HepG2 (cell line): ENCODE results near the gene IPO13. TPM values are rescaled to one million over a fixed set of nuclear protein-coding genes. Genes with fewer than 3 reads are reported as not detected.

Experiments
- ATAC-seq: fragments of 200-7000 bp; cut with Tn5 transposase; 3 replicates; pipeline ENCODE4 v1.9.1; 2020; ENCODE audit warnings: mild to moderate bottlenecking, moderate library complexity
- BruUV-seq: library from RNA; stranded (reverse); fragments of 400-500 nt; replicated peaks from 2 replicates; lab custom pipeline; 2021; lab: Mats Ljungman, UMichigan
- CTCF ChIA-PET: fragments of 300-600 bp; formaldehyde crosslinking; extraction: SDS; loops from one replicate; lab custom pipeline; 2021; ENCODE audit warnings: low total read pairs, inconsistent platforms, low intra/inter-chr PET ratio; lab: Yijun Ruan, JAX
- POLR2A ChIA-PET: fragments of 350-600 bp; sonication (Branson Sonifier 250); formaldehyde crosslinking; loops from one replicate; lab custom pipeline; 2020; ENCODE audit warnings: antibody characterized with exemption, inconsistent platforms; lab: Yijun Ruan, JAX
- DNase-seq: peaks from one replicate; pipeline ENCODE4 v3.0.0-alpha.2; 2015; ENCODE audit warnings: low spot score
- FAIRE-seq: peaks from 3 replicates; lab custom pipeline; 2011; peaks lifted over from hg19 to GRCh38; lab: Jason Lieb, UNC
- H2AFZ ChIP-seq: one replicate; pipeline ENCODE4 v1.6.1; 2011; ENCODE audit warnings: low read length, inconsistent platforms
- H3K27ac ChIP-seq: fragments of 300-600 bp; 3 replicates; pipeline ENCODE4 v1.8.0; 2011; ENCODE audit warnings: mixed run types, mild to moderate bottlenecking, mixed read lengths, low read length, inconsistent platforms; ENCODE audit not compliant: insufficient read depth; ENCODE audit errors: extremely low read length
- H3K27me3 ChIP-seq, 2 experiments: fragments of 200-600 bp in 1 of 2; 2 replicates in 1 of 2; 3 replicates in 1 of 2; pipeline versions ENCODE4 v1.6.0 to v1.8.0; 2011; ENCODE audit warnings: low read length in 2 of 2, mild to moderate bottlenecking in 2 of 2, moderate library complexity in 2 of 2, inconsistent platforms in 1 of 2; ENCODE audit not compliant: insufficient read depth in 2 of 2, control insufficient read depth in 1 of 2
- H3K36me3 ChIP-seq, 2 experiments: fragments of 200-600 bp in 1 of 2; replicated peaks in 1 of 2; 2 replicates in 1 of 2; 3 replicates in 1 of 2; pipeline versions ENCODE4 v1.5.1 to v1.8.0; 2011; ENCODE audit warnings: low read length in 2 of 2, inconsistent platforms in 1 of 2; ENCODE audit not compliant: insufficient read depth in 2 of 2, control insufficient read depth in 1 of 2
- H3K4me1 ChIP-seq: 2 replicates; pipeline ENCODE4 v1.5.1; 2012; ENCODE audit warnings: low read length, inconsistent platforms; ENCODE audit not compliant: insufficient read depth
- H3K4me2 ChIP-seq: 2 replicates; pipeline ENCODE4 v1.6.0; 2011; ENCODE audit warnings: low read depth, low read length, inconsistent platforms
- H3K4me3 ChIP-seq, 3 experiments: fragments of 200-600 bp in 1 of 3; sonication (generic), shearing (Covaris generic) in 1 of 3; replicated peaks in 1 of 3; 2 replicates each; pipeline ENCODE4 v1.5.1; 2011 to 2016; ENCODE audit warnings: low read length in 3 of 3, inconsistent platforms in 2 of 3, low read depth in 2 of 3, mild to moderate bottlenecking in 2 of 3, control low read depth in 1 of 3, mixed read lengths in 1 of 3; ENCODE audit not compliant: insufficient read depth in 1 of 3
- H3K79me2 ChIP-seq: one replicate; pipeline ENCODE4 v1.6.1; 2011; ENCODE audit warnings: low read length, inconsistent platforms; ENCODE audit not compliant: insufficient read depth
- H3K9ac ChIP-seq: 2 replicates; pipeline ENCODE4 v1.6.0; 2011; ENCODE audit warnings: mild to moderate bottlenecking, low read depth, low read length, inconsistent platforms; ENCODE audit not compliant: insufficient read depth
- H3K9me3 ChIP-seq: 2 replicates; pipeline ENCODE4 v1.5.1; 2012; ENCODE audit warnings: mild to moderate bottlenecking, low read length
- H4K20me1 ChIP-seq: 2 replicates; pipeline ENCODE4 v1.6.0; 2011; ENCODE audit warnings: inconsistent platforms, mild to moderate bottlenecking, low read length, moderate library complexity; ENCODE audit not compliant: insufficient read depth
- BCLAF1 ChIP-seq: fragments of 450-650 bp; IDR thresholded peaks from 2 replicates; pipeline ENCODE4 v1.6.1; 2017; ENCODE audit warnings: mild to moderate bottlenecking
- E2F5 ChIP-seq: sonication (generic); formaldehyde crosslinking; conservative IDR thresholded peaks from 2 replicates; pipeline ENCODE4 v1.4.0; 2020; ENCODE audit warnings: missing genetic modification reagents
- ETV5 ChIP-seq: IDR thresholded peaks from 2 replicates; pipeline ENCODE4 v1.6.1; 2018; ENCODE audit warnings: missing biosample characterization, missing genetic modification reagents, inconsistent platforms, borderline replicate concordance
- HIVEP1 ChIP-seq: sonication (generic); formaldehyde crosslinking; IDR thresholded peaks from 2 replicates; pipeline ENCODE4 v1.4.0; 2020; ENCODE audit warnings: mild to moderate bottlenecking, missing genetic modification reagents
- HOXA3 ChIP-seq: sonication (generic); formaldehyde crosslinking; IDR thresholded peaks from 2 replicates; pipeline ENCODE4 v1.5.0; 2020; ENCODE audit warnings: missing genetic modification reagents
- IRF2 ChIP-seq: IDR thresholded peaks from 2 replicates; pipeline ENCODE4 v1.6.1; 2018; ENCODE audit warnings: missing genetic modification reagents, missing compliant biosample characterization
- NFATC3 ChIP-seq: sonication (generic); formaldehyde crosslinking; IDR thresholded peaks from 2 replicates; pipeline ENCODE4 v1.5.1; 2020; ENCODE audit warnings: mild to moderate bottlenecking, missing genetic modification reagents
- NONO ChIP-seq, 2 experiments: fragments of 450-650 bp in 1 of 2; sonication (generic) in 1 of 2; formaldehyde crosslinking in 1 of 2; IDR thresholded peaks in 1 of 2; conservative IDR thresholded peaks in 1 of 2; 2 replicates each; pipeline versions ENCODE4 v1.6.1 to v1.8.0; 2017 to 2022; ENCODE audit warnings: mild to moderate bottlenecking in 1 of 2, missing genetic modification reagents in 1 of 2, moderate library complexity in 1 of 2
- NR2F1 ChIP-seq, 2 experiments: fragments of 450-650 bp in 1 of 2; formaldehyde crosslinking in 1 of 2; IDR thresholded peaks; 2 replicates each; pipeline versions ENCODE4 v1.5.0 to v1.6.1; 2016 to 2020; ENCODE audit warnings: mild to moderate bottlenecking in 1 of 2, missing compliant biosample characterization in 1 of 2, missing genetic modification reagents in 1 of 2, moderate library complexity in 1 of 2
- RBFOX2 ChIP-seq: fragments of 200-400 bp; formaldehyde crosslinking; IDR thresholded peaks from 2 replicates; pipeline ENCODE4 v1.6.1; 2017; ENCODE audit warnings: low read depth, mild to moderate bottlenecking, low read length
- RELA ChIP-seq: sonication (generic); formaldehyde crosslinking; IDR thresholded peaks from 2 replicates; pipeline ENCODE4 v1.4.0; 2020; ENCODE audit warnings: missing genetic modification reagents
- SMARCC2 ChIP-seq: fragments of 450-650 bp; IDR thresholded peaks from 2 replicates; pipeline ENCODE4 v1.6.1; 2017; ENCODE audit warnings: antibody characterized with exemption, mild to moderate bottlenecking
- ZFP36L1 ChIP-seq: sonication (generic); formaldehyde crosslinking; IDR thresholded peaks from 2 replicates; pipeline ENCODE4 v1.8.0; 2022; ENCODE audit warnings: mild to moderate bottlenecking, missing genetic modification reagents, moderate library complexity
- ZNF276 ChIP-seq: sonication (generic); formaldehyde crosslinking; IDR thresholded peaks from 2 replicates; pipeline ENCODE4 v1.4.0; 2020; ENCODE audit warnings: mild to moderate bottlenecking, low read depth, missing genetic modification reagents
- ZNF501 ChIP-seq: sonication (generic); formaldehyde crosslinking; IDR thresholded peaks from 2 replicates; pipeline ENCODE4 v1.5.1; 2020; ENCODE audit warnings: mild to moderate bottlenecking, moderate library complexity, missing genetic modification reagents
- ZNF740 ChIP-seq: sonication (generic); formaldehyde crosslinking; IDR thresholded peaks from 2 replicates; pipeline ENCODE4 v1.4.0; 2020; ENCODE audit warnings: missing genetic modification reagents
- ZNF841 ChIP-seq: sonication (generic); formaldehyde crosslinking; IDR thresholded peaks from 2 replicates; pipeline ENCODE4 v1.8.1; 2023; ENCODE audit warnings: missing genetic modification reagents, borderline replicate concordance
- ZSCAN9 ChIP-seq: IDR thresholded peaks from 2 replicates; pipeline ENCODE4 v1.6.1; 2016; ENCODE audit warnings: borderline replicate concordance
- WGBS: methylation state at CpG from one replicate; pipeline ENCODE4 v1.1.6; 2017; ENCODE audit warnings: low lambda C conversion rate; 5-methylcytosine and 5-hydroxymethylcytosine counted together
- in situ Hi-C: cut with HindIII; loops from 2 replicates; pipeline ENCODE4 v1.10.0; 2017; ENCODE audit warnings: low pct_unique_long_range_greater_than_20kb; ENCODE audit not compliant: extremely low pct_ligation_motif_present
- intact Hi-C: fragments of 100-400 bp; cut with micrococcal nuclease; formaldehyde crosslinking; loops from one replicate; pipeline ENCODE4 v1.10.0; 2022; ENCODE audit not compliant: unreplicated experiment
- polyA plus RNA-seq, 8 experiments: library from polyadenylated mRNA; depleted of rRNA in 3 of 8; stranded (reverse) in 7 of 8; unstranded in 1 of 8; fragments of >200 nt; fragmentation: Illumina TruSeq in 4 of 8; extraction: Trizol in 4 of 8; gene quantifications; 2 replicates each; pipeline versions ENCODE4 v1.2.1 to v1.2.3, GENCODE V29; 2011 to 2016; ENCODE audit warnings: low read depth in 4 of 8, missing spikeins in 1 of 8, mixed read lengths in 1 of 8; ENCODE audit not compliant: insufficient read depth in 1 of 8
- total RNA-seq, 5 experiments: library from RNA; depleted of rRNA; stranded (reverse); fragments of >200 nt; fragmentation: Illumina TruSeq; extraction: Trizol; gene quantifications; 2 replicates each; pipeline ENCODE4 v1.2.3, GENCODE V29; 2016; ENCODE audit warnings: low read depth in 1 of 5

Gene IPO13
- total and polyA plus RNA-seq, 2 of the 13 experiments (the other 11 are each of a cell fraction or from before 2014, with no cell fraction given), result 12.9 to 15.6 TPM

- TF ChIP-seq NR2F1 (CRISPR knock-in tag; IDR thresholded peaks at IDR 0.05) (no peak), RELA (CRISPR knock-in tag) (no peak), E2F5 (no peak), ZSCAN9 (CRISPR knock-in tag) (no peak), HOXA3 (no peak), ZNF841 (CRISPR knock-in tag) (no peak), ETV5 (CRISPR knock-in tag) (no peak), ZFP36L1 (CRISPR knock-in tag) (no peak), IRF2 (CRISPR knock-in tag) (no peak), ZNF501 (no peak), NONO (IDR thresholded peaks at IDR 0.05) (no peak), NONO (CRISPR knock-in tag; conservative IDR thresholded peaks at IDR 0.05) (no peak), NFATC3 (CRISPR knock-in tag) (no peak), RBFOX2 (peak; percentile 61), ZNF740 (CRISPR knock-in tag) (no peak)
Measured at GRCh38 chr1:43981135-43981491, 34.4 kb downstream of the IPO13 start (continued).

GRCh38 chr1:43981636-43982035 lies 34.9 kb downstream of the IPO13 start:
- no peak for ATAC-seq
- peaks cover 73% of the 10 kb centered on the region for H3K4me1 ChIP-seq
- no peak for DNase-seq
- H3K79me2 ChIP-seq, result peaks cover 39% of the 10 kb centered on the region
- H4K20me1 ChIP-seq, result no peaks in the 10 kb centered on the region
- in situ Hi-C loops, result no loop called here
- no peak overlapping the region; a peak in 1 of 6 replicates for H3K4me3 ChIP-seq
- ChIA-PET POLR2A (no interaction called here), CTCF (no interaction called here)
- no peak overlapping the region for H3K9ac ChIP-seq
- 0 out of 2 replicates have a peak overlapping the region, but pooled peaks have one; percentile 12 for H3K4me2 ChIP-seq
- BruUV-seq, result no TSS peak
- peaks cover 20 to 47% of the 10 kb centered on the region in 2 experiments for H3K36me3 ChIP-seq
- H3K27me3 ChIP-seq, result no peaks in the 10 kb centered on the region
- no peak for FAIRE-seq
- no peak overlapping the region for H3K27ac ChIP-seq
- 99% methylated on average over 18 of the region's 20 CpGs for WGBS
- intact Hi-C loops, result no loop called here
- no peaks in the 10 kb centered on the region for H3K9me3 ChIP-seq
- no peak overlapping the region for H2AFZ ChIP-seq
- TF ChIP-seq NONO (IDR thresholded peaks at IDR 0.05) (no peak), NONO (CRISPR knock-in tag; conservative IDR thresholded peaks at IDR 0.05) (0 out of 2 replicates have a peak, but pooled peaks have one; percentile 26), HIVEP1 (CRISPR knock-in tag) (no peak), ZNF276 (CRISPR knock-in tag) (no peak), BCLAF1 (no peak), SMARCC2 (no peak)
